Large intestine (tissue), 3 donors: ENCODE measurements around the gene GCH1. TPM values are rescaled to one million over a fixed set of nuclear protein-coding genes. Genes with fewer than 3 reads are reported as not detected.

Experiments used
- DNase-seq, 2 donors: peaks; one replicate each; pipeline versions ENCODE4 v3.0.0 to v3.0.0-alpha.2; 2013
- H3K27ac ChIP-seq: one replicate; pipeline ENCODE4 v1.5.1; 2013; ENCODE audit warnings: low read length
- H3K27me3 ChIP-seq: 2 replicates; pipeline ENCODE4 v1.6.1; 2013; ENCODE audit warnings: low read length; ENCODE audit not compliant: control insufficient read depth, insufficient read depth
- H3K36me3 ChIP-seq: 2 replicates; pipeline ENCODE4 v1.6.1; 2013; ENCODE audit warnings: low read length; ENCODE audit not compliant: control insufficient read depth, insufficient read depth
- H3K4me1 ChIP-seq: one replicate; pipeline ENCODE4 v1.6.1; 2013; ENCODE audit warnings: low read length; ENCODE audit not compliant: control insufficient read depth, insufficient read depth
- H3K4me3 ChIP-seq: one replicate; pipeline ENCODE4 v1.5.1; 2013; ENCODE audit warnings: low read length
- H3K9me3 ChIP-seq: one replicate; pipeline ENCODE4 v1.6.1; 2013; ENCODE audit warnings: mild to moderate bottlenecking, low read depth, low read length, moderate library complexity; ENCODE audit not compliant: control insufficient read depth
- WGBS: methylation state at CpG from one replicate; pipeline ENCODE4 v1.1.5; 2013; ENCODE audit warnings: low lambda C conversion rate; ENCODE audit not compliant: insufficient coverage; 5-methylcytosine and 5-hydroxymethylcytosine counted together
- polyA plus RNA-seq: library from polyadenylated mRNA; unstranded; fragments of 120-200 nt; gene quantifications from one replicate; pipeline ENCODE4 v1.2.1, GENCODE V29; 2013

The GCH1 gene
- polyA plus RNA-seq, 1 donor: 27.5 TPM

DNA sequence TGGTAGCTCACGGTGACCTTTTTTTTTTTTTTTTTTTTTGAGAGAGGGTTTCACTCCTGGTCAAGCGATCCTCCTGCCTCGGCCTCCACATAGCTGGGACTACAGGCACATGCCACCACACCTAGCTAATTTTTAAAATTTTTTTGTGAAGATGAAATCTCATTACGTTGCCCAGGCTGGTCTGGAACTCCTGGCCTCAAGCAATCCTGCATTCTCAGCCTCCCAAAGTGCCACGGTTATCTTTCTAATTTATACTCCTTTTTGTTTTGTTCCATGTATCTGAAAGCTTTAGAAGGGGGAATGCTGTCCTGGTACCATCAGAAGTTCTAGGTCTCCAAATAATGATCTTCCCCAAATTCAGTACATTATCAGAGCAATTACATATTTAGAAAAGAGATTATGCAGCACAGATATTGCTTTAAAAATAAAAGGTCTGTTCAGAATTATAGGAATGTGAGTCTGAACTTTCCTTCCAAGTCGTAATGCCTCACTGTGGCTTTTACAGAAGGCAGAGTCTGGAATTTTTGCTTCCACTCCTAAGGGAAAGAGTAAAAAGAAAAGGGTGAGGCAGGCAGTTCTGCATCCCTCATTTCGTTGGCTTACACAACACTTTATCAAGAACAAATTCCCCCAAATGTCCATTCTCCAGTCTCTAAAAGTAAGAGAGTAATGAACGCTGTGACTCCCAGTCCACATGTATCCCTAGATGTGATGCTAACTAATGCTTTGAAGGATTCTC, 73.0 kb downstream of the GCH1 start:
- H3K4me3 ChIP-seq: no peak overlapping the region
- H3K9me3 ChIP-seq: peaks cover 3% of the 10 kb centered on the region
- H3K27ac ChIP-seq: no peak overlapping the region
- no peaks in the 10 kb centered on the region for H3K4me1 ChIP-seq
- no peak for DNase-seq
- no peaks in the 10 kb centered on the region for H3K36me3 ChIP-seq
- no peaks in the 10 kb centered on the region for H3K27me3 ChIP-seq
- 58% methylated on average over 3 of the region's 8 CpGs for WGBS

DNA sequence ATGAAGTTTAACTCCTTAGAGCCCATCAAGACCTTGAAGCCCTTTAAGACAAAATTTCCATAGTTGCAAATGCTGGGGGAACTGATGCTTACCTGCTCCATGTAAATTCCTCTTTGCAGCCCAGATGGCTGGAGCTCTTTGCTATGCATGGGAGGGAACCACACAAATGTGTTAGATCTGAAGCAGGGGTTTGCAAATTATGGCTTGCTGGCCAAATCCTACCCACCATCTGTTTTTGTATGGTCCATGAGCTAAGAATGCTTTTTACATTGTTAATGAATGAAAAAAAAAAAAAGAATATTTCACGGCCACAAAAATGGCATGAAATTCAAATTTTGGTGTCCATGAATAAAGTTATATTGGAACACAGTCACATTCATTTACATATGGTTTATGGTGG, 74.6 kb downstream of the GCH1 start:
- H3K27me3 ChIP-seq: no peaks in the 10 kb centered on the region
- no peaks in the 10 kb centered on the region for H3K4me1 ChIP-seq
- H3K36me3 ChIP-seq: no peaks in the 10 kb centered on the region
- WGBS: 100% methylated on average over 1 of the region's 1 CpG
- H3K9me3 ChIP-seq: peaks cover 4% of the 10 kb centered on the region
- DNase-seq: no peak
- H3K4me3 ChIP-seq: no peak overlapping the region
- H3K27ac ChIP-seq: no peak overlapping the region

DNA sequence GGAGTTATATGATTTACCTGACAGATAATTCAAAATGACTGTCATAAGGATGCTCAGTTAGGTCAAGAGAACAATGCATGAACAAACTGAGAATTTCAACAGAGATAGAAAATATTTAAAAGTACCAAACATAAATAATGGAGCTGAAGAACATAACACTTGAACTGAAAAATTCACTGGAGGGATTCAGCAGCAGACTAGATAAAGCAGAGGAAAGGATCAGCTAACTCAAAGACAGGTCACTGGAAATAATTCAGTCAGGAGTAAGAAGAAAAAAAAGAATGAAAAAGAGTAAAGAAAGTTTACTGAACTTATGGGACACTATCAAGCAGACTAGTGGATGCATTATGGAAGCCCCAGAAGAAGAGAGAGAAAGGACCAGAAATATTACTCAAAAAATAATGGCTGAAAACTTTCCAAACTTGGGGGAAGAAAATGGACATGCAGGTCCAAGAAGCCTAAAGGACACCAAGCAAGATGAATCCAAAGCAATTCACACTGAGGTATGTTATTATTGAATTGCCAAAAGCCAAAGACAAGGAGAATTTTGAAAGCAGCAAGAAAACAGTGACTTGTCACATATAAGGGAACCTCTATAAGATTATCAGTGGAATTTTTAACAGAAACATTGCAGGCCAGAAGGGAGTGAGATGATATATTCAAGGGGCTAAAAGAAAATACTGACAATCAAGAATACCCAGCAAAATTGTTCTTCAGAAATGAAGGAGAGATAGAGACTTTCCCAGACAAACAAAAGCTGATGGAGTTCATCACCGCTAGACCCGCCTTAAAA, 78.7 kb downstream of the GCH1 start:
- H3K27me3 ChIP-seq: no peaks in the 10 kb centered on the region
- H3K36me3 ChIP-seq: no peaks in the 10 kb centered on the region
- no peaks in the 10 kb centered on the region for H3K4me1 ChIP-seq
- WGBS: no CpG with 5 or more reads among the region's 2 CpGs
- DNase-seq: no peak
- no peak overlapping the region for H3K4me3 ChIP-seq
- no peak overlapping the region for H3K27ac ChIP-seq
- peaks cover 4% of the 10 kb centered on the region for H3K9me3 ChIP-seq

DNA sequence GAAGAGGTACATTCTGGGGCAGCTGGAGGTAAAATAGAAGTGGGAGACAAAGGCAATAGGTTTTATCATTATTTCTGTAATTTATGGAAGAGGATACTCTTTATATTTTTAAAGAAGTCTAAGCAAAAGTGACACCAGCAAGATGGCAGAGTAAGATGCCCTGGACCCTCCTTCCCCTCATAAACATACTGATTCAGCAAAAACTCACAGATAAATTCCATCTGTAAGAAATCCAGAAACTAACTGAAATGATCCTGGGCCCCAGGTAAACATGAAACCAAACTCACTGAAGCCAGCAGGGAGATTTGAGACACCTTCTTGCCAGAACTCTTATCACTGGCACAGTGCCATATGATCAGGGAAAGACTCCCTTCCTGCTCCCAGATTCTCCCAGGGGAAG, 79.9 kb downstream of the GCH1 start:
- Histone ChIP-seq H3K4me3 (no peak overlapping the region), H3K9me3 (peaks cover 4% of the 10 kb centered on the region), H3K27ac (no peak overlapping the region), H3K27me3 (no peaks in the 10 kb centered on the region), H3K36me3 (no peaks in the 10 kb centered on the region), H3K4me1 (peaks cover 7% of the 10 kb centered on the region)
- no peak for DNase-seq

DNA sequence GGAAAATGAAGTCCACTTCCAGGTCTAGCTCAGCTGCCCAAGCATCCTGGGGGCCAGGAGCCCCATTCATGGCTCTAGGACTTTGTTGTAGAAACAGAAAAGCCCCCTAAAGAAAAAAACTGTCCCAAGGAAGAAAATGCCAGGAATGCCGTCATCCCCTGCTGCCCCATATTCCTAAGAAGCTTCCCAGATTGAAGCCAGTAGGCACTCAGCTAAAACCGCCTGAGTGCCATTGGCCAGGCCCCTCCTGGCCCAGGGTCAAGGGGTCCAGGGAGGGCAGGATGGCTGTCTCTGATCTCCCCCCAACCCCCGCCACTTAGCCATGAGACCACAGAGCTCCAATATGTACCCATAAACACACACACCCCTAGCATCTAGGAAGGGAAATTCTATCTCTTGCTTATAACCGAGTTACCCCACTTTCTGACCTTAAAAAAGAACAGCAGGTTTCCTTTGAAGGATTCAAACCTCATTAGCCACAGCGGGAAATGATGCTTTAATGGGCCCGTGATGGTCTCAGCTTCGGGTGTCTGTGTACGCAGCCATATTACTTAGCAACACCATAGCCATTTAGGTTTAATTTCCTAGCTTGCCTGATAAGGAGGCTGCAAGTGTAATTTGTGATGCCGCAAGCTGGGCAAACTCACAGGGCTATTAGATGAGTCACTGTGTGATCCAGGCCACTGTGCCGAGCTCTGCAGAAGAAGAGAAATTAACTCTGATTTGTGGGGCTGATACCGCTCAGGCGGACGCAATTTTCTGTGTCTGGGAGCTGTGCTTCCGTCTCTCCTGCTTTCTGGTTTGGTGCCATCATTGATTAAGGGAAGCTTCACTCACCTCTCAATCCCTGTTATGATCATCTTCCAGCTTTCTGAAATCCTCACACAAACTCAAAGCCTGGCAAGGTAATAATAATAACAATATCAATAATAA, 84.2 kb downstream of the GCH1 start:
- H3K9me3 ChIP-seq: no peaks in the 10 kb centered on the region
- no peaks in the 10 kb centered on the region for H3K36me3 ChIP-seq
- no peak overlapping the region for H3K4me3 ChIP-seq
- peak overlapping the region; percentile 61 for H3K27ac ChIP-seq
- DNase-seq: peak; percentile 88 to 93
- H3K4me1 ChIP-seq: peaks cover 7% of the 10 kb centered on the region
- H3K27me3 ChIP-seq: no peaks in the 10 kb centered on the region
- 0% methylated on average over 3 of the region's 14 CpGs for WGBS

DNA sequence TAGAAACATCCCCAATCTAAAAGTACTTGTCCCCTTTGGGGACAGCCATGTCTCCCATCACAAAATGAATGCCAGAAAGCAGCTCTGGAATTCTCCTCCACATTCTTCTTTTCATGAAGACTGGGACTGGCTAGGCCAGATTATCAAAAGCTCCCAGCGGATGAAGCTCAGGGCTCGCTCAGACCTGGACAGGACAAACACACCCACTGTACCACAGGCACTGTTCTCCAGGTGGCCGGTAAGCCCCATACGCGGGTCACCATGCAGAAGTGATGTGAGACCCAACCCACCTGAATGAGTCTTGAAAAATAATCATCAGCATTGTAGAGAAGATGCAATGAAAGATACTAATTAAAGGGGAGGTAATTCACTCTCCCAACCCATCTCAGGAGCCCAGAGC, 85.1 kb downstream of the GCH1 start:
- Histone ChIP-seq H3K27me3 (no peaks in the 10 kb centered on the region), H3K4me3 (no peak overlapping the region), H3K9me3 (no peaks in the 10 kb centered on the region), H3K4me1 (peaks cover 7% of the 10 kb centered on the region), H3K27ac (no peak overlapping the region), H3K36me3 (no peaks in the 10 kb centered on the region)
- WGBS: no CpG with 5 or more reads among the region's 5 CpGs
- no peak for DNase-seq

DNA sequence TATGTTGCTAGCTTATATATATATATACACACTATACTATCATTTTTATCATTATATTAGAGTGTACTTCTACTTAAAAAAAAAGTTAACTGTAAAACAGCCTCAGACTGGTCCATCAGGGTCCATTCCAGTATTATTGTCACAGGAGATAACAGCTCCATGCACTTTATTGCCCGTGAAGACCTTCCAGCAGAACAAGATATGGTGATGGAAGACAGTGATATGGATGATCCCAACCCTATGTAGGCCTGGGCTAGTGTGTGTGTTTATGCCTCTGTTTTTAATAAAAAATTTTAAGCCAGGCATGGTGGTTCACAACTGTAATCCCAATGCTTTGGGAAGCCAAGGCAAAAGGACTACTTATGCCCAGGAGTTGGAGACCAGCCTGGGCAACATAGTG, 86.2 kb downstream of the GCH1 start:
- Histone ChIP-seq H3K27me3 (no peaks in the 10 kb centered on the region), H3K9me3 (no peaks in the 10 kb centered on the region), H3K36me3 (no peaks in the 10 kb centered on the region), H3K4me1 (peaks cover 7% of the 10 kb centered on the region), H3K27ac (no peak overlapping the region), H3K4me3 (no peak overlapping the region)
- no CpG with 5 or more reads among the region's 1 CpG for whole genome bisulfite sequencing
- no peak for DNase-seq

DNA sequence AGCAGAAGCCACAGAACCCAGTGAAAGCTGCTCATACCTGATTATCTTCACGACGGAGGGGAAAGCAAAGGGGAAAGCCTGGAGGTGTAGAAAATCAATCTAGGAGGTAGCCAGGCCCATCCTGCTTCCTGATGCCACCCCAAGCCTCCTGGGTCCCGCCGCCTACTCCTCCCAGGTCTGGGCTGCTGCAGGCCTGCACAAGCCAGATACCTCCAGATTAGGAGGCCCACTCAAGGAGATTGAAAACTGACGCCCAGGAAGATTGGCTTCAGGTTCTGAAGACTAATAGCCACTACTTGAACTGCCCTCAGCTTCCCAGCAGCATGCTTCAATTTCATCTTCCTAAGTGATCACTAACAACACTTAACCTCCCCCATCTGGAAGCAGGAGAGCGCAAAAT, 87.1 kb downstream of the GCH1 start:
- H3K4me1 ChIP-seq: peaks cover 7% of the 10 kb centered on the region
- WGBS: no CpG with 5 or more reads among the region's 6 CpGs
- DNase-seq: no peak
- H3K27ac ChIP-seq: no peak overlapping the region
- H3K27me3 ChIP-seq: no peaks in the 10 kb centered on the region
- H3K36me3 ChIP-seq: no peaks in the 10 kb centered on the region
- no peaks in the 10 kb centered on the region for H3K9me3 ChIP-seq
- no peak overlapping the region for H3K4me3 ChIP-seq

DNA sequence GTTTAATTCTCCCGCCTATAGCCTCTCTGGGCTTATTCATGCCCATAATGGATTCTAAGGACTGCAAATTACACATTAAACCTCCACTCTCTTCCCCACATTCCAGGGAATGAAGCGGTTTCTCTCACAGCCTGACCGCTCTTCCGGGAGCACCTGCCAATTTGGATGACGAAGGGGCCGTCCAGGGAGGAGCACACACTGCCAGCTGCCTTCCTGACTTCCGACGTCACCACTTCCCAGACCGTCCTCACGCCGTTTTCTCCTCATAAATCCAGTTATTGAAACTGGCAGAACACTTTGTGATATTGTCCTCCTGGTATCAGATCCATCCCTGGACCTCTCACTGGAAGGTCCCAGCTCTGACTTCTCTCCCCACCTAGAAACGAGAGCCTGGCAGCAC, 87.6 kb downstream of the GCH1 start:
- WGBS: no CpG with 5 or more reads among the region's 12 CpGs
- no peak for DNase-seq
- no peaks in the 10 kb centered on the region for H3K36me3 ChIP-seq
- peaks cover 7% of the 10 kb centered on the region for H3K4me1 ChIP-seq
- no peaks in the 10 kb centered on the region for H3K27me3 ChIP-seq
- no peaks in the 10 kb centered on the region for H3K9me3 ChIP-seq
- no peak overlapping the region for H3K4me3 ChIP-seq
- no peak overlapping the region for H3K27ac ChIP-seq

DNA sequence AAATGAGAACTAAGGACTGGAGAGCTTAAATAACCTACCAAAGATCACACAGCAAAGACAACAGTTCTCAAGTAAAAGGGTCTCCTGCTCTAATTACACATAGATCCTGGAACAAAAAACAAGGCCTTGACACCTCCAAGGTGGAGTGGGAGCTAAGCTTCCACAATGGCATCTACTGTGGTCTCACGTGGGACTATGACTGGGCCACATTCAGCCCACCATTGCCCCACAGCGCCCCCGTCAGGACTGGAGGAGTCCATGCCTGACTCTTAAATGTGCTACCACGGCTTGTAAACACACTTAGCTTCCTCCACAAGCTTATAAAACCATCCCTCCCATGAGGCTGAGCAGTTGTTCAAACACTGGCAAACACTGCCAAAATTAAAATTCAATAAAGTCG, 88.5 kb downstream of the GCH1 start:
- no peaks in the 10 kb centered on the region for H3K9me3 ChIP-seq
- no peak overlapping the region for H3K27ac ChIP-seq
- H3K4me3 ChIP-seq: no peak overlapping the region
- DNase-seq: no peak
- 86% methylated on average over 1 of the region's 5 CpGs for WGBS
- H3K36me3 ChIP-seq: no peaks in the 10 kb centered on the region
- H3K4me1 ChIP-seq: peaks cover 7% of the 10 kb centered on the region
- no peaks in the 10 kb centered on the region for H3K27me3 ChIP-seq
